Sigmoid colon (tissue), 7 donors: ENCODE measurements around the gene CEP250. TPM values are rescaled to one million over a fixed set of nuclear protein-coding genes. Genes with fewer than 3 reads are reported as not detected.

Source experiments
- DNase-seq: peaks from one replicate; pipeline ENCODE4 v3.0.0-alpha.2; 2019
- H3K27ac ChIP-seq, 4 donors: fragments of 200-600 bp; sonication (generic); one replicate each; pipeline ENCODE4 v1.5.1; 2016 to 2019; ENCODE audit warnings: mild to moderate bottlenecking in 1 of 4
- H3K27me3 ChIP-seq, 3 donors: fragments of 200-600 bp; sonication (generic); one replicate each; pipeline ENCODE4 v1.5.1; 2019; ENCODE audit warnings: mild to moderate bottlenecking in 1 of 3
- H3K36me3 ChIP-seq, 4 donors: fragments of 200-600 bp; sonication (generic); one replicate each; pipeline ENCODE4 v1.5.1; 2016 to 2019
- H3K4me1 ChIP-seq, 4 donors: fragments of 200-600 bp; sonication (generic); one replicate each; pipeline ENCODE4 v1.5.1; 2017 to 2019
- H3K4me3 ChIP-seq, 4 donors: fragments of 200-600 bp; sonication (generic); one replicate each; pipeline ENCODE4 v1.5.1; 2017 to 2019; ENCODE audit warnings: mild to moderate bottlenecking in 2 of 4, moderate library complexity in 1 of 4
- H3K9me3 ChIP-seq, 4 donors: fragments of 200-600 bp in 3 of 4; sonication (generic) in 3 of 4; one replicate each; pipeline versions ENCODE4 v1.5.1 to v1.6.1; 2013 to 2019
- EP300 ChIP-seq, 4 donors: sonication (generic); formaldehyde crosslinking; IDR thresholded peaks; one replicate each; pipeline ENCODE4 v1.6.1; 2017; ENCODE audit warnings: antibody characterized with exemption in 4 of 4
- POLR2A ChIP-seq, 2 donors: fragments of 450-650 bp; IDR thresholded peaks; one replicate each; pipeline ENCODE4 v1.6.1; 2016; ENCODE audit warnings: antibody characterized with exemption in 2 of 2, mild to moderate bottlenecking in 2 of 2, moderate library complexity in 2 of 2
- POLR2AphosphoS5 ChIP-seq, 4 donors: sonication (generic); formaldehyde crosslinking; IDR thresholded peaks; one replicate each; pipeline ENCODE4 v1.6.1; 2017; ENCODE audit warnings: antibody characterized with exemption in 4 of 4
- WGBS, 2 donors: extraction: QIAGEN DNeasy Blood & Tissue Kit; methylation state at CpG; one replicate each; pipeline ENCODE4 v1.1.7; 2013; 5-methylcytosine and 5-hydroxymethylcytosine counted together
- intact Hi-C: fragments of 100-400 bp; cut with DNase I; formaldehyde crosslinking; loops from one replicate; pipeline ENCODE4 v1.15.1; 2023
- polyA plus RNA-seq, 3 donors: library from polyadenylated mRNA; stranded (reverse); fragments of 200-250 nt; gene quantifications; one replicate each; pipeline ENCODE4 v1.2.3, GENCODE V29; 2013
- total RNA-seq, 4 donors: library from RNA; depleted of rRNA; stranded (reverse); fragments of >200 nt; gene quantifications; one replicate each; pipeline ENCODE4 v1.1.0, GENCODE V29; 2016
- TF ChIP-seq, protein P1 (sequence below), 4 experiments: fragments of 450-650 bp in 3 of 4; fragments of 200-600 bp in 1 of 4; IDR thresholded peaks; one replicate each; pipeline ENCODE4 v1.5.1; 2016 to 2019; ENCODE audit warnings: antibody characterized with exemption in 4 of 4, mild to moderate bottlenecking in 3 of 4, moderate library complexity in 2 of 4
- donor health status: healthy with polysubstance abuse.
- donor health status: Bipolar disorder and iron deficiency.
- donor health status: healthy.

The CEP250 gene
- total and polyA plus RNA-seq, 7 donors: 6.6 to 35.2 (median 16.4) TPM

DNA sequence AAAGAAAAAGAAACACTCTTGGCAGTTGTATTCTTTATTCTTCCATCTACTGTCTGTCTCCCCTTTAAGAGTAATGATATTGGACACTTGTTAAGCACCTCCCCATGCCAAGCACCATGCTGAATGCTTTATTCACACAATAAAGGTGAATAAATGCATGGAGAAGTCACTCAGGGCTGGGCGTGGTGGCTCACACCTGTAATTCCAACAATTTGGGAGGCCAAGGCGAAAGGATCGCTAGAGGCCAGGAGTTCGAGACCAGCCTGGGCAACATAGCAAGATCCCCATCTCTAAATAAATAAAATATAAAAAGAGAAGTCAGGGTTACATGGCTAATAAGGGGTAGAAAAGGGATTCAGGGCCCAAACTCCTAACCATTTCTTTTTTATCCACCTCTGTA, 32.1 kb downstream of the CEP250 start:
- H3K36me3 ChIP-seq: peaks cover 8 to 72% (median 18%) of the 10 kb centered on the region in 4 donors
- no peaks in the 10 kb centered on the region for H3K9me3 ChIP-seq
- no peak for DNase-seq
- intact Hi-C loops: no loop called here
- TF ChIP-seq EP300 (IDR thresholded peaks at IDR 0.05): no peak
- TF ChIP-seq POLR2A (IDR thresholded peaks at IDR 0.05): no peak
- no peak for TF ChIP-seq POLR2AphosphoS5 (IDR thresholded peaks at IDR 0.05)
- TF ChIP-seq, protein P1, sequence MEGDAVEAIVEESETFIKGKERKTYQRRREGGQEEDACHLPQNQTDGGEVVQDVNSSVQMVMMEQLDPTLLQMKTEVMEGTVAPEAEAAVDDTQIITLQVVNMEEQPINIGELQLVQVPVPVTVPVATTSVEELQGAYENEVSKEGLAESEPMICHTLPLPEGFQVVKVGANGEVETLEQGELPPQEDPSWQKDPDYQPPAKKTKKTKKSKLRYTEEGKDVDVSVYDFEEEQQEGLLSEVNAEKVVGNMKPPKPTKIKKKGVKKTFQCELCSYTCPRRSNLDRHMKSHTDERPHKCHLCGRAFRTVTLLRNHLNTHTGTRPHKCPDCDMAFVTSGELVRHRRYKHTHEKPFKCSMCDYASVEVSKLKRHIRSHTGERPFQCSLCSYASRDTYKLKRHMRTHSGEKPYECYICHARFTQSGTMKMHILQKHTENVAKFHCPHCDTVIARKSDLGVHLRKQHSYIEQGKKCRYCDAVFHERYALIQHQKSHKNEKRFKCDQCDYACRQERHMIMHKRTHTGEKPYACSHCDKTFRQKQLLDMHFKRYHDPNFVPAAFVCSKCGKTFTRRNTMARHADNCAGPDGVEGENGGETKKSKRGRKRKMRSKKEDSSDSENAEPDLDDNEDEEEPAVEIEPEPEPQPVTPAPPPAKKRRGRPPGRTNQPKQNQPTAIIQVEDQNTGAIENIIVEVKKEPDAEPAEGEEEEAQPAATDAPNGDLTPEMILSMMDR (IDR thresholded peaks at IDR 0.05): no peak
- H3K4me1 ChIP-seq: no peaks in the 10 kb centered on the region
- no peak overlapping the region for H3K4me3 ChIP-seq
- 96 to 98% methylated on average over 4 of the region's 4 CpGs for WGBS, 2 donors
- H3K27me3 ChIP-seq: no peaks in the 10 kb centered on the region
- H3K27ac ChIP-seq: no peak overlapping the region

DNA sequence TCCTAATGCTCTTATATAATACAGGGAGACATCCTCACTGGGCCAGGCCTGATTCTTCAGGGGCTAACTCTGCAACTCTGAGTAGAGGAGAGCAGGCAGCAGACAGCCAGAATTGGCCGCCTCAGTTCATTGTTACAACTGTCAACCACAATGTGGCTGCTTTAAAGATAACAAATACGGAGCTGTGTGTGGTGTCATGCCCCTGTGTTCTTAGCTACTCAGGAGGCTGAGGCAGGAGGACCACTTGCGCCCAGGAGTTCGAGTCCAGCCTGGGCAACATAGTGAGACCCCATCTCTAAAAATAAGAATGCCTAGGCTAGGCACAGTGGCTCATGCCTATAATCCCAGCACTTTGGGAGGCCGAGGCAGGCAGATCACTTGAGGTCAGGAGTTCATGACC, 34.3 kb downstream of the CEP250 start:
- no peak overlapping the region for H3K4me3 ChIP-seq
- no peaks in the 10 kb centered on the region for H3K4me1 ChIP-seq
- DNase-seq: no peak
- TF ChIP-seq, protein P1 (IDR thresholded peaks at IDR 0.05): no peak
- no peak for TF ChIP-seq POLR2AphosphoS5 (IDR thresholded peaks at IDR 0.05)
- H3K36me3 ChIP-seq: peaks cover 24 to 79% (median 30%) of the 10 kb centered on the region in 4 donors
- H3K9me3 ChIP-seq: no peaks in the 10 kb centered on the region
- H3K27me3 ChIP-seq: no peaks in the 10 kb centered on the region
- intact Hi-C loops: no loop called here
- WGBS, 2 donors: 89 to 94% methylated on average over 5 of the region's 5 CpGs
- no peak overlapping the region for H3K27ac ChIP-seq

DNA sequence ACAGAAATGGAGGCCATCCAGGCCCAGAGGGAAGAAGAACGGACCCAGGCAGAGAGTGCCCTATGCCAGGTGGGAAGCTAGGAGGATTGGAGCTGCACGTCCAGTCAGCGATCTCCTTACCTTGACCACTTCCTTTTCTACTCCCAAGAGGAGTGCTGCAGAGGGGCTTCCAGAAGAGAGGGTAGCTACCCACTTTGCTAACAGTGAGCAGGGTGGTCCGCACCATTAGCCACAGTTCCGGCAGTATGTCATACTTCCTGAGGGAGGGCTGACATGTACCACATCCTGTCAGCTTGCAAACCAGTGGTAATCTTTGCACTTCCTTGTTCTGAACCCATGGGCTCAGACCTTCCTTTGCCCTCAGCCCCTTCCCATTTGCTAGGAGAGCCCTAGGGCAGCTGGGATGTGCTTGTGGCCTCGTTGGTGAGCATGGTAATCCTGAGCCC, 35.4 kb downstream of the CEP250 start:
- DNase-seq: no peak
- Histone ChIP-seq H3K4me3 (peak overlapping the region in 3 of 4 donors; percentile 2 to 40 (median 3)), H3K27ac (no peak overlapping the region), H3K4me1 (no peaks in the 10 kb centered on the region), H3K36me3 (peaks cover 26 to 89% (median 35%) of the 10 kb centered on the region in 4 donors), H3K9me3 (no peaks in the 10 kb centered on the region), H3K27me3 (no peaks in the 10 kb centered on the region)
- WGBS, 2 donors: 48 to 85% methylated on average over 6 of the region's 6 CpGs
- intact Hi-C loops: no loop called here
- TF ChIP-seq POLR2A (IDR thresholded peaks at IDR 0.05) (no peak), POLR2AphosphoS5 (IDR thresholded peaks at IDR 0.05) (no peak), EP300 (IDR thresholded peaks at IDR 0.05) (no peak)

DNA sequence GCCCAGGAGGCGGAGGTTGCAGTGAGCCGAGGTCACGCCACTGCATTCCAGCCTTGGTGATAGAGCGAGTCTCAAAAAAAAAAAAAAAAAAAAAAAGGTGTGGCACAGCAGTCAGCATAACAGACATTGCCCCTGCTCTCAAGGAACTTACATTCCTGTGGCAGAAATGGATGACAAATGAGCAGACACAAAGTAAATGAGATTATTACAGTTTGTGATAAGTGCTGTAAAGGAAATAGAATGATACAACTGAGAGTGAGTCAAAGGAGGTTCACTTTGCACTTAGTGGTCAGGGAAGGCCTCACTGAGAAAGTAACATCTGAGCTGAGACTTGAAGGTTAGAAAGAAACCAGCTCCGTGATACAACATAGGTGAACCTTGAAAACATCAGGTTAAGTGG, 36.4 kb downstream of the CEP250 start:
- H3K27ac ChIP-seq: no peak overlapping the region
- TF ChIP-seq, protein P1 (IDR thresholded peaks at IDR 0.05): no peak
- no peak for TF ChIP-seq EP300 (IDR thresholded peaks at IDR 0.05)
- no peak for TF ChIP-seq POLR2AphosphoS5 (IDR thresholded peaks at IDR 0.05)
- no peak for TF ChIP-seq POLR2A (IDR thresholded peaks at IDR 0.05)
- intact Hi-C loops: no loop called here

DNA sequence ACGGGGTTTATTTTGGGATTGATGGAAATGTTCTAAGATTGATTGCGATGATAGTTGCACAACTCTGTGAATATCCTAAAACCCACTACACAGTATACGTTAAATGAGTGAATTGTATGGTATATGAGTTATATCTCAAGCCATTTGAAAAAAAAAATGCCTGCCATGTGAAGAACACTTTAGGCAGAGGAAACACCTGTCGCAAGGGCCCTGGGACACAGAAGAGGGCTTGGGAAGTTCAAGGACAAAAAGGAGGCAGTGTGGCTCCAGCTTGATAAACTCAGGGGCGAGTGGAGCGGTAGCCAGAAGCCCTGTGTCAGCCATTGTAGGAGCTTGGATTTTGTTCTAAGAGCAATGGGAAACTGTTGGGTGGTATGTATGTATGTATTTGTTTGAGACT, 37.0 kb downstream of the CEP250 start:
- no peak for DNase-seq
- 96 to 98% methylated on average over 6 of the region's 6 CpGs for WGBS, 2 donors
- no peak for TF ChIP-seq POLR2AphosphoS5 (IDR thresholded peaks at IDR 0.05)
- TF ChIP-seq, protein P1 (IDR thresholded peaks at IDR 0.05): no peak
- TF ChIP-seq POLR2A (IDR thresholded peaks at IDR 0.05): no peak
- TF ChIP-seq EP300 (IDR thresholded peaks at IDR 0.05): no peak
- Histone ChIP-seq H3K27me3 (no peaks in the 10 kb centered on the region), H3K9me3 (no peaks in the 10 kb centered on the region), H3K4me3 (no peak overlapping the region), H3K27ac (no peak overlapping the region), H3K36me3 (peaks cover 32 to 91% (median 46%) of the 10 kb centered on the region in 4 donors), H3K4me1 (no peaks in the 10 kb centered on the region)
- intact Hi-C loops: no loop called here

More for the DNA sequence above, 36.4 kb downstream of the CEP250 start:
- Histone ChIP-seq H3K4me3 (no peak overlapping the region), H3K9me3 (no peaks in the 10 kb centered on the region), H3K4me1 (no peaks in the 10 kb centered on the region), H3K36me3 (peaks cover 33 to 91% (median 42%) of the 10 kb centered on the region in 4 donors), H3K27me3 (no peaks in the 10 kb centered on the region)
- 90 to 92% methylated on average over 5 of the region's 5 CpGs for WGBS, 2 donors
- DNase-seq: no peak
